ENCODE measurements around the gene TTLL9.

TTLL9 gene

GRCh38 chr20:31962761-31963160, 92.3 kb downstream of the TTLL9 start:
- Histone ChIP-seq H3K36me3 (ENCODE audit: insufficient read depth, low read length) (no peaks in the 10 kb centered on the region), H3K9ac (ENCODE audit: insufficient read length) (no peak overlapping the region), H3K4me3 (no peak overlapping the region), H3K27ac (no peak overlapping the region), H3K9me3 (ENCODE audit: low read depth, low read length) (no peaks in the 10 kb centered on the region)
- TF ChIP-seq EZH2 (IDR thresholded peaks at IDR 0.05) = no peak
- TF ChIP-seq FOXP2 (optimal IDR thresholded peaks at IDR 0.05; ENCODE audit: control extremely low read depth, extremely low read length, insufficient read depth) = no peak
- no peak for TF ChIP-seq POLR2AphosphoS5 (IDR thresholded peaks at IDR 0.05; ENCODE audit: borderline replicate concordance, low read depth, low read length)
- DNase-seq (ENCODE audit: low read depth, low spot score) = no peak

DNA sequence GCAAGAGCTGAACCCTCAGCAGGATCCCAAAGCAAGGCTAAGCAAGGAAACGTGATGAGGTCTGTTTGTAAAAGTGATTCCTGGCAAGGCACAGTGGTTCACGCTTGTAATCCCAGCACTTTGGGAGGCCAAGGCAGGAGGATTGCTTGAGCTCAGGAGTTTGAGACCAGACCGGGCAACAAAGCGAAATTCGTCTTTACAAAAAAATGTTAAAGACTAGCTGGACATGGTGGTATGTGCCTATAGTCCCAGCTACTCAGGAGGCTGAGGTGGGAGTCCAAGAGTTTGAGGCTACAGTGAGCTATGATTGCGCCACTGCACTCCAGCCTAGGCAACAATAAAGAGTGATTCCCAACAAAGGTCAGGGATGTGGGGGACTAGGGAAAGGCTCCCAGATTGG, 93.5 kb downstream of the TTLL9 start:
- Histone ChIP-seq H3K9me3 (ENCODE audit: low read depth, low read length) (no peaks in the 10 kb centered on the region), H3K9ac (ENCODE audit: insufficient read length) (no peak overlapping the region), H3K4me3 (no peak overlapping the region), H3K27ac (no peak overlapping the region), H3K36me3 (ENCODE audit: insufficient read depth, low read length) (no peaks in the 10 kb centered on the region)
- no peak for DNase-seq (ENCODE audit: low read depth, low spot score)
- TF ChIP-seq EZH2 (IDR thresholded peaks at IDR 0.05) (no peak), POLR2AphosphoS5 (IDR thresholded peaks at IDR 0.05; ENCODE audit: borderline replicate concordance, low read depth, low read length) (no peak), FOXP2 (optimal IDR thresholded peaks at IDR 0.05; ENCODE audit: control extremely low read depth, extremely low read length, insufficient read depth) (no peak)

- TF ChIP-seq POLR2AphosphoS5 (IDR thresholded peaks at IDR 0.05; ENCODE audit: borderline replicate concordance, low read depth, low read length) (no peak), FOXP2 (optimal IDR thresholded peaks at IDR 0.05; ENCODE audit: control extremely low read depth, extremely low read length, insufficient read depth) (no peak), EZH2 (IDR thresholded peaks at IDR 0.05) (no peak)
- Histone ChIP-seq H3K4me3 (no peak overlapping the region), H3K27ac (no peak overlapping the region), H3K36me3 (ENCODE audit: insufficient read depth, low read length) (no peaks in the 10 kb centered on the region), H3K9me3 (ENCODE audit: low read depth, low read length) (no peaks in the 10 kb centered on the region), H3K9ac (ENCODE audit: insufficient read length) (no peak overlapping the region)
- DNase-seq (ENCODE audit: low read depth, low spot score) = no peak
These were observed 96.7 kb downstream of the TTLL9 start for GRCh38 chr20:31966991-31967655.

- H3K9me3 ChIP-seq (ENCODE audit: low read depth, low read length) = no peaks in the 10 kb centered on the region
- TF ChIP-seq POLR2AphosphoS5 (IDR thresholded peaks at IDR 0.05; ENCODE audit: borderline replicate concordance, low read depth, low read length) (no peak), EZH2 (IDR thresholded peaks at IDR 0.05) (no peak), FOXP2 (optimal IDR thresholded peaks at IDR 0.05; ENCODE audit: control extremely low read depth, extremely low read length, insufficient read depth) (no peak)
- no peak for DNase-seq (ENCODE audit: low read depth, low spot score)
- no peak within 1 kb of the TSS for H3K27ac ChIP-seq
- no peak within 1 kb of the TSS for H3K9ac ChIP-seq (ENCODE audit: insufficient read length)
- H3K4me3 ChIP-seq = no peak within 1 kb of the TSS
- no peaks in the 10 kb centered on the region for H3K36me3 ChIP-seq (ENCODE audit: insufficient read depth, low read length)
These were observed 97.4 kb downstream of the TTLL9 start, which contains the start of gene XKR7 for GRCh38 chr20:31967830-31968249. TSS of gene XKR7 (plus strand) at chr20:31968151. CDS start at chr20:31968176, 25 bp downstream.

DNA sequence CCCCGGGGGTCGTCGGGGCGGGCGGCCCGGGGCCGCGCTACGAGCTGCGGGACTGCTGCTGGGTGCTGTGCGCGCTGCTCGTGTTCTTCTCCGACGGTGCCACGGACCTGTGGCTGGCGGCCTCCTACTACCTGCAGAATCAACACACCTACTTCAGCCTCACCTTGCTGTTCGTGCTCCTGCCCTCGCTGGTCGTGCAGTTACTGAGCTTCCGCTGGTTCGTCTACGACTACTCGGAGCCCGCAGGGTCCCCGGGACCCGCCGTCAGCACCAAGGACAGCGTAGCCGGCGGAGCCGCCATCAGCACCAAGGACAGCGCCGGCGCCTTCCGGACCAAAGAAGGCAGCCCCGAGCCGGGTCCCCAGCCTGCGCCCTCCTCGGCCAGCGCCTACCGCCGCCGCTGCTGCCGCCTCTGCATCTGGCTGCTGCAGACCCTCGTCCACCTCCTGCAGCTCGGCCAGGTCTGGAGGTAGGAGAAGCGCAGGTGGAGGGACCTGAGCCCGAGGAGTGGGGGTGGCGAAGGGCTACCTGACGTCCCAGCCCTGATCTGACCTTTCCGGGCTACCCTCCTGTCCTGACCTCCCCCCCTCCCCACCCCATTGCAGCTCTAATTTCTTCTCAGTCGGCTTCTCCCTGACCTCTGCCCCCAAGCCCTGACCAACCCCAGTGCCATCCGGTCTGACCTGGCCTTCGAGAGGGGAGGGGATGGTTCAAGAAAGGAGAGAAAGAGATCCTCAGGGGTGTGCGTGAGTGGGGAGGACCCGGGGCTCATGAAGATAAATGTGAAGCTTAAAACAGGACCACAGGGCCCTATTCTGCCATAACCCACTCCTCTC, 98.1 kb downstream of the TTLL9 start:
- Histone ChIP-seq H3K36me3 (ENCODE audit: insufficient read depth, low read length) (no peaks in the 10 kb centered on the region), H3K9me3 (ENCODE audit: low read depth, low read length) (no peaks in the 10 kb centered on the region), H3K4me3 (no peak overlapping the region), H3K9ac (ENCODE audit: insufficient read length) (no peak overlapping the region), H3K27ac (no peak overlapping the region)
- TF ChIP-seq FOXP2 (optimal IDR thresholded peaks at IDR 0.05; ENCODE audit: control extremely low read depth, extremely low read length, insufficient read depth) (peak; percentile 73), POLR2AphosphoS5 (IDR thresholded peaks at IDR 0.05; ENCODE audit: borderline replicate concordance, low read depth, low read length) (no peak; the same call in 1 of the 2 replicates), EZH2 (IDR thresholded peaks at IDR 0.05) (no peak)
- DNase-seq (ENCODE audit: low read depth, low spot score) = no peak

DNA sequence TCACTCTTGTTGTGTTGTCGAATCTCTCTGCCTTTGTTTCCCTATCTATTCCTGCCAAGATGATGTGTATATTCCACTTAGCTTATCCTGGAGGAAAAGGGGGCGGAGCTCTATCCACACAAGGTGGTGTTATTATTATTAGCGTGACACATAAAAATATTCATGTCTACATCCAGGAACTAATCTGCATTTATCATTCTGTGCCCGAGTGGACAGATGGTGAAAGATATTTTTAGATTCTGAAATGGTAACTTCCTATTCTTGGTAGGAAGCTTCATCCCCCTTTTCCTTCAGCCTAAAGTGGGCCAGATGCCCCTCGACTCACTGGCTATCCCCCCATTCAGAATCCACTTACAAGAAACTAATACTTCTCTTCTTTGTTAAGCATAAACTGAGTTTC, 99.6 kb downstream of the TTLL9 start:
- H3K9me3 ChIP-seq (ENCODE audit: low read depth, low read length) = no peaks in the 10 kb centered on the region
- TF ChIP-seq EZH2 (IDR thresholded peaks at IDR 0.05) (no peak), FOXP2 (optimal IDR thresholded peaks at IDR 0.05; ENCODE audit: control extremely low read depth, extremely low read length, insufficient read depth) (no peak), POLR2AphosphoS5 (IDR thresholded peaks at IDR 0.05; ENCODE audit: borderline replicate concordance, low read depth, low read length) (no peak)
- H3K27ac ChIP-seq = no peak overlapping the region
- H3K9ac ChIP-seq (ENCODE audit: insufficient read length) = no peak overlapping the region
- DNase-seq (ENCODE audit: low read depth, low spot score) = no peak
- H3K4me3 ChIP-seq = no peak overlapping the region
- no peaks in the 10 kb centered on the region for H3K36me3 ChIP-seq (ENCODE audit: insufficient read depth, low read length)

DNA sequence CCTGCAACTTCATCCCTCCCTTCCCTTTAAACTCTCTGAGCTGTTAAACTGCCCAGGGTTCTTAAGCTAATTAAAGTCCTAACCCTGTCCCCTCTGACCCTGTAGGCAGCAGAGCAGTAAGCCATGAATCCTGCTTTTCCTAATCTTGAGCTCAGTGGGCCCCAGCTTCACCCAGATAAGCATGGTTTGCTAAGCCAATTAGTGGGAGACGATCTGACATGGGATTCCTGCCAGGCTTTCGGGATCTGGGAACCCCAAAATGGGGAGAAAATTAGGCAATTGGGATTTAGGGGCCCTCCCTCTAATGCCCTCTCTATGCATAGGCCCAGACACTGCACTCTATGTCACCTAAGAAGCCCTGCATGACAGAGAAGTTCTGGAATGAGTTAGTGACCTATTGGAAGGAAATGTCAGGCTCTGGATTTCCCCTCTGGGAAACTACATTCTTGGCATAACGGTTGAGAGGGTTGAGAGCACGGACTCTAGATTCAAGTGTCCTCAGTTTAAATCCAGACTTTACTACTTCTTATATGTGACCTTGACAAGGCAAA, 102.1 kb downstream of the TTLL9 start:
- TF ChIP-seq FOXP2 (optimal IDR thresholded peaks at IDR 0.05; ENCODE audit: control extremely low read depth, extremely low read length, insufficient read depth) = no peak
- no peak for TF ChIP-seq POLR2AphosphoS5 (IDR thresholded peaks at IDR 0.05; ENCODE audit: borderline replicate concordance, low read depth, low read length)
- TF ChIP-seq EZH2 (IDR thresholded peaks at IDR 0.05) = no peak
- H3K36me3 ChIP-seq (ENCODE audit: insufficient read depth, low read length) = no peaks in the 10 kb centered on the region
- DNase-seq (ENCODE audit: low read depth, low spot score) = no peak

GRCh38 chr20:31974296-31974695, 103.9 kb downstream of the TTLL9 start:
- Histone ChIP-seq H3K27ac (no peak overlapping the region), H3K36me3 (ENCODE audit: insufficient read depth, low read length) (no peaks in the 10 kb centered on the region), H3K9me3 (ENCODE audit: low read depth, low read length) (no peaks in the 10 kb centered on the region), H3K9ac (ENCODE audit: insufficient read length) (no peak overlapping the region), H3K4me3 (no peak overlapping the region)
- no peak for DNase-seq (ENCODE audit: low read depth, low spot score)
- TF ChIP-seq EZH2 (IDR thresholded peaks at IDR 0.05) (no peak), POLR2AphosphoS5 (IDR thresholded peaks at IDR 0.05; ENCODE audit: borderline replicate concordance, low read depth, low read length) (no peak), FOXP2 (optimal IDR thresholded peaks at IDR 0.05; ENCODE audit: control extremely low read depth, extremely low read length, insufficient read depth) (no peak)

More for the DNA sequence above, 102.1 kb downstream of the TTLL9 start:
- Histone ChIP-seq H3K27ac (no peak overlapping the region), H3K4me3 (no peak overlapping the region), H3K9me3 (ENCODE audit: low read depth, low read length) (no peaks in the 10 kb centered on the region), H3K9ac (ENCODE audit: insufficient read length) (no peak overlapping the region)

Measured in SK-N-MC (cell line).